OCI-LY1 (cell line): ENCODE measurements around the gene ELOA.

ENCODE experiments used
- H2AFZ ChIP-seq: fragments of 200-600 bp; sonication (generic), shearing (Covaris generic); 2 replicates; pipeline ENCODE4 v1.6.0; 2014; ENCODE audit warnings: antibody characterized with exemption, mild to moderate bottlenecking, low read length
- H3F3A ChIP-seq: fragments of 200-600 bp; sonication (generic), shearing (Covaris generic); 2 replicates; pipeline ENCODE4 v1.6.0; 2014; ENCODE audit warnings: mild to moderate bottlenecking, antibody characterized with exemption, low read length, moderate library complexity; ENCODE audit not compliant: insufficient read depth
- H3K27ac ChIP-seq: fragments of 200-600 bp; sonication (generic); 2 replicates; pipeline ENCODE4 v1.5.1; 2014; ENCODE audit warnings: low read length, mixed run types, mild to moderate bottlenecking, low read depth; ENCODE audit not compliant: poor library complexity, severe bottlenecking
- H3K27me3 ChIP-seq: fragments of 200-600 bp; sonication (generic); 2 replicates; pipeline ENCODE4 v1.6.0; 2014; ENCODE audit warnings: antibody characterized with exemption, mild to moderate bottlenecking, low read length, moderate library complexity; ENCODE audit not compliant: insufficient read depth
- H3K36me3 ChIP-seq: fragments of 200-600 bp; sonication (generic); 2 replicates; pipeline ENCODE4 v1.6.1; 2014; ENCODE audit warnings: mild to moderate bottlenecking, antibody characterized with exemption, low read length, moderate library complexity, mixed read lengths; ENCODE audit not compliant: insufficient read depth
- H3K4me1 ChIP-seq: fragments of 200-600 bp; sonication (generic); 2 replicates; pipeline ENCODE4 v1.5.1; 2014; ENCODE audit warnings: mild to moderate bottlenecking, low read length, moderate library complexity; ENCODE audit not compliant: insufficient read depth, severe bottlenecking
- H3K4me2 ChIP-seq: fragments of 200-600 bp; sonication (generic), shearing (Covaris generic); 2 replicates; pipeline ENCODE4 v1.6.1; 2014; ENCODE audit warnings: low read length
- H3K4me3 ChIP-seq: fragments of 200-600 bp; sonication (generic); 2 replicates; pipeline ENCODE4 v1.5.1; 2014; ENCODE audit warnings: low read length, low read depth, mild to moderate bottlenecking, mixed read lengths; ENCODE audit not compliant: poor library complexity, severe bottlenecking
- H3K79me2 ChIP-seq: fragments of 200-600 bp; shearing (Covaris generic); 2 replicates; pipeline ENCODE4 v1.6.1; 2016; ENCODE audit warnings: mixed run types, low read length, mixed read lengths; ENCODE audit not compliant: insufficient read depth
- H3K9ac ChIP-seq: fragments of 200-600 bp; sonication (generic), shearing (Covaris generic); 2 replicates; pipeline ENCODE4 v1.6.1; 2014; ENCODE audit warnings: mild to moderate bottlenecking, low read length, mixed read lengths
- H3K9me2 ChIP-seq: fragments of 200-600 bp; sonication (generic), shearing (Covaris generic); 2 replicates; pipeline ENCODE4 v1.6.1; 2014; ENCODE audit warnings: low read depth, mild to moderate bottlenecking, low read length, mixed read lengths
- H3K9me3 ChIP-seq: fragments of 200-600 bp; shearing (Covaris generic); 2 replicates; pipeline ENCODE4 v1.6.1; 2014; ENCODE audit warnings: low read length, mixed read lengths
- H4K20me1 ChIP-seq: fragments of 200-600 bp; sonication (generic), shearing (Covaris generic); 2 replicates; pipeline ENCODE4 v1.6.0; 2016; ENCODE audit warnings: mild to moderate bottlenecking, low read length; ENCODE audit not compliant: insufficient read depth
- EZH2 ChIP-seq: fragments of 200-600 bp; sonication (generic), shearing (Covaris generic); IDR thresholded peaks from 2 replicates; pipeline ENCODE4 v1.8.0; 2017; ENCODE audit warnings: borderline replicate concordance, mixed run types, mild to moderate bottlenecking, antibody characterized with exemption, low read length, moderate library complexity, mixed read lengths
- TF ChIP-seq, protein P1 (sequence below): fragments of 200-600 bp; sonication (generic), shearing (Covaris generic); IDR thresholded peaks from 2 replicates; pipeline ENCODE4 v1.5.1; 2017; ENCODE audit warnings: mild to moderate bottlenecking, antibody characterized with exemption, low read length, moderate library complexity, mixed read lengths

ELOA gene

DNA sequence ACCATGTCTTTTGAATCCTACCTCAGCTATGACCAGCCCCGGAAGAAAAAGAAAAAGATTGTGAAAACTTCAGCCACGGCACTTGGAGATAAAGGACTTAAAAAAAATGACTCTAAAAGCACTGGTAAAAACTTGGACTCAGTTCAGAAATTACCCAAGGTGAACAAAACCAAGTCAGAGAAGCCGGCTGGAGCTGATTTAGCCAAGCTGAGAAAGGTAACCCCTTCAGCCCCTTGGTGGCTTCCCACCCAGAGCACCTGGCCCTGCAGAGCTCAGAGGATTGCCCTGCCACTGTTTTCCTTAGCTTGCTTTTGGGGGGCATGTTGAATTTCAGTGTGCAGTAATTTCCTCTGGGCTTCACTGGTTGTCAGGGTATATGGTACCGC, 8.5 kb downstream of the ELOA start:
- Histone ChIP-seq H3K36me3 (peaks cover 81% of the 10 kb centered on the region), H2AFZ (no peak overlapping the region), H3K79me2 (peaks cover 18% of the 10 kb centered on the region), H3K4me3 (no peak overlapping the region), H3K4me2 (no peak overlapping the region), H3K9me2 (no peaks in the 10 kb centered on the region), H3F3A (peaks cover under 1% of the 10 kb centered on the region; the same call in 1 of the 2 replicates), H4K20me1 (no peaks in the 10 kb centered on the region), H3K4me1 (peaks cover 7% of the 10 kb centered on the region), H3K27ac (no peak overlapping the region), H3K9ac (no peak overlapping the region), H3K27me3 (no peaks in the 10 kb centered on the region), H3K9me3 (no peaks in the 10 kb centered on the region)
- TF ChIP-seq, protein P1, sequence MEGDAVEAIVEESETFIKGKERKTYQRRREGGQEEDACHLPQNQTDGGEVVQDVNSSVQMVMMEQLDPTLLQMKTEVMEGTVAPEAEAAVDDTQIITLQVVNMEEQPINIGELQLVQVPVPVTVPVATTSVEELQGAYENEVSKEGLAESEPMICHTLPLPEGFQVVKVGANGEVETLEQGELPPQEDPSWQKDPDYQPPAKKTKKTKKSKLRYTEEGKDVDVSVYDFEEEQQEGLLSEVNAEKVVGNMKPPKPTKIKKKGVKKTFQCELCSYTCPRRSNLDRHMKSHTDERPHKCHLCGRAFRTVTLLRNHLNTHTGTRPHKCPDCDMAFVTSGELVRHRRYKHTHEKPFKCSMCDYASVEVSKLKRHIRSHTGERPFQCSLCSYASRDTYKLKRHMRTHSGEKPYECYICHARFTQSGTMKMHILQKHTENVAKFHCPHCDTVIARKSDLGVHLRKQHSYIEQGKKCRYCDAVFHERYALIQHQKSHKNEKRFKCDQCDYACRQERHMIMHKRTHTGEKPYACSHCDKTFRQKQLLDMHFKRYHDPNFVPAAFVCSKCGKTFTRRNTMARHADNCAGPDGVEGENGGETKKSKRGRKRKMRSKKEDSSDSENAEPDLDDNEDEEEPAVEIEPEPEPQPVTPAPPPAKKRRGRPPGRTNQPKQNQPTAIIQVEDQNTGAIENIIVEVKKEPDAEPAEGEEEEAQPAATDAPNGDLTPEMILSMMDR, result no peak
- TF ChIP-seq EZH2, result no peak

- H3K27me3 ChIP-seq, result no peaks in the 10 kb centered on the region
- no peak overlapping the region for H3K9ac ChIP-seq
- H3K4me1 ChIP-seq, result peaks cover under 1% of the 10 kb centered on the region
- H4K20me1 ChIP-seq, result no peaks in the 10 kb centered on the region
- no peak overlapping the region for H3K4me3 ChIP-seq
- H3K9me3 ChIP-seq, result no peaks in the 10 kb centered on the region
- TF ChIP-seq, protein P1, result no peak
- TF ChIP-seq EZH2, result no peak
- H3K4me2 ChIP-seq, result no peak overlapping the region
- H2AFZ ChIP-seq, result no peak overlapping the region
- H3K79me2 ChIP-seq, result peaks cover 7% of the 10 kb centered on the region
- H3K36me3 ChIP-seq, result peaks cover 85% of the 10 kb centered on the region
- no peak overlapping the region for H3K27ac ChIP-seq
- peaks cover 3% of the 10 kb centered on the region; the same call in 1 of the 2 replicates for H3F3A ChIP-seq
- no peaks in the 10 kb centered on the region for H3K9me2 ChIP-seq
These were observed 9.6 kb downstream of the ELOA start for GRCh38 chr1:23752909-23753308.

GRCh38 chr1:23756676-23757075, 13.4 kb downstream of the ELOA start:
- H3K27me3 ChIP-seq, result no peaks in the 10 kb centered on the region
- no peak overlapping the region for H3K4me2 ChIP-seq
- no peak overlapping the region for H2AFZ ChIP-seq
- H3K9me2 ChIP-seq, result no peaks in the 10 kb centered on the region
- no peaks in the 10 kb centered on the region for H3K9me3 ChIP-seq
- no peaks in the 10 kb centered on the region for H3K79me2 ChIP-seq
- no peak overlapping the region for H3K4me3 ChIP-seq
- no peaks in the 10 kb centered on the region for H3K4me1 ChIP-seq
- peaks cover 3% of the 10 kb centered on the region; the same call in 1 of the 2 replicates for H3F3A ChIP-seq
- no peak overlapping the region for H3K27ac ChIP-seq
- peaks cover 97% of the 10 kb centered on the region for H3K36me3 ChIP-seq
- no peaks in the 10 kb centered on the region for H4K20me1 ChIP-seq
- no peak for TF ChIP-seq EZH2
- TF ChIP-seq, protein P1, result no peak
- H3K9ac ChIP-seq, result no peak overlapping the region
